Esophagus squamous epithelium (tissue), 5 donors: Measurements from ENCODE around the gene NR0B1. TPM values are rescaled to one million over a fixed set of nuclear protein-coding genes. Genes with fewer than 3 reads are reported as not detected.

Experiments
- DNase-seq: peaks from one replicate; lab custom pipeline; 2025; lab: John Stamatoyannopoulos, UW
- H3K27ac ChIP-seq, 4 donors: fragments of 200-600 bp; sonication (generic); one replicate each; pipeline ENCODE4 v1.5.1; 2016 to 2019; ENCODE audit warnings: mild to moderate bottlenecking in 1 of 4
- H3K27me3 ChIP-seq, 4 donors: fragments of 200-600 bp; sonication (generic); 1 replicate in 3 of 4; 2 replicates in 1 of 4; pipeline versions ENCODE4 v1.5.1 to v1.6.0; 2017 to 2021; ENCODE audit warnings: antibody characterized with exemption in 1 of 4
- H3K36me3 ChIP-seq, 3 donors: fragments of 200-600 bp; sonication (generic); one replicate each; pipeline ENCODE4 v1.5.1; 2016 to 2019
- H3K4me1 ChIP-seq, 3 donors: fragments of 200-600 bp; sonication (generic); one replicate each; pipeline ENCODE4 v1.5.1; 2017 to 2019
- H3K4me3 ChIP-seq, 4 donors: fragments of 200-600 bp; sonication (generic); 1 replicate in 3 of 4; 2 replicates in 1 of 4; pipeline ENCODE4 v1.5.1; 2016 to 2019; ENCODE audit warnings: mild to moderate bottlenecking in 2 of 4, moderate library complexity in 1 of 4
- H3K9me3 ChIP-seq, 3 donors: fragments of 200-600 bp; sonication (generic); one replicate each; pipeline ENCODE4 v1.5.1; 2016 to 2019
- POLR2A ChIP-seq, 4 donors: fragments of 450-650 bp; IDR thresholded peaks; one replicate each; pipeline ENCODE4 v1.6.1; 2017; ENCODE audit warnings: antibody characterized with exemption in 4 of 4, mild to moderate bottlenecking in 4 of 4, moderate library complexity in 3 of 4
- WGBS, 2 donors: methylation state at CpG; one replicate each; pipeline ENCODE4 v1.1.5; 2018; 5-methylcytosine and 5-hydroxymethylcytosine counted together
- intact Hi-C: fragments of 100-400 bp; cut with DNase I; formaldehyde crosslinking; loops from one replicate; pipeline ENCODE4 v1.15.0; 2022
- total RNA-seq, 4 donors: library from RNA; depleted of rRNA; stranded (reverse); fragments of >200 nt; gene quantifications; one replicate each; pipeline ENCODE4 v1.1.0, GENCODE V29; 2016
- TF ChIP-seq, protein P1 (sequence below), 6 experiments: fragments of 450-650 bp in 4 of 6; fragments of 200-600 bp in 2 of 6; sonication (generic) in 2 of 6; IDR thresholded peaks; one replicate each; pipeline ENCODE4 v1.5.1; 2016 to 2019; ENCODE audit warnings: antibody characterized with exemption in 6 of 6, mild to moderate bottlenecking in 4 of 6, moderate library complexity in 4 of 6
- donor health status: DM: yes; HTN: yes; CAD: no.

The NR0B1 gene, protein sequence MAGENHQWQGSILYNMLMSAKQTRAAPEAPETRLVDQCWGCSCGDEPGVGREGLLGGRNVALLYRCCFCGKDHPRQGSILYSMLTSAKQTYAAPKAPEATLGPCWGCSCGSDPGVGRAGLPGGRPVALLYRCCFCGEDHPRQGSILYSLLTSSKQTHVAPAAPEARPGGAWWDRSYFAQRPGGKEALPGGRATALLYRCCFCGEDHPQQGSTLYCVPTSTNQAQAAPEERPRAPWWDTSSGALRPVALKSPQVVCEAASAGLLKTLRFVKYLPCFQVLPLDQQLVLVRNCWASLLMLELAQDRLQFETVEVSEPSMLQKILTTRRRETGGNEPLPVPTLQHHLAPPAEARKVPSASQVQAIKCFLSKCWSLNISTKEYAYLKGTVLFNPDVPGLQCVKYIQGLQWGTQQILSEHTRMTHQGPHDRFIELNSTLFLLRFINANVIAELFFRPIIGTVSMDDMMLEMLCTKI
- total RNA-seq, result under 1 TPM in 1 of 4 donors, not detected in 3; 0.88 TPM

DNA sequence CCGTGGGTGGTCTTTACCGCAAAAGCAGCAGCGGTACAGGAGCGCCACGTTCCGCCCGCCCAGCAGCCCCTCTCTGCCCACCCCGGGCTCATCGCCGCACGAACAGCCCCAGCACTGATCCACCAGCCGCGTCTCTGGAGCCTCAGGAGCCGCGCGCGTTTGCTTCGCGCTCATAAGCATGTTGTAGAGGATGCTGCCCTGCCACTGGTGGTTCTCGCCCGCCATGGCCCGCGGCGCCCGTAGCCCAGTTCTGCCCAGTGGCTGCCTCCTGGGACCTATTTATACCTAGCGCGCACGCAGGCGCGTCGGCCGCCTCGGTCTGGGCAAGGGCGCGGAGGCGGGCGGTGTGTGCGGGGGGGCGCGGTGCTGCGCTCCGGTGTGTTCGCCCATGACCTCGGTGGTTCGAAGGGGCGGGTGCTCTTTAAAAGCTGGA, at the start of gene NR0B1:
Gene NR0B1, minus strand, starts transcription at position 252 of the 433 bp plus-strand sequence. Its CDS starts 27 bp downstream, at position 225.
- Histone ChIP-seq H3K4me3 (peak within 1 kb of the TSS in 3 of 4 donors; percentile 20 to 42 (median 23)), H3K27ac (no peak within 1 kb of the TSS), H3K4me1 (peaks cover 0 to 12% (median 0%) of the 10 kb centered on the region in 3 donors), H3K27me3 (peaks cover 0 to 29% (median 3%) of the 10 kb centered on the region in 4 donors), H3K9me3 (no peaks in the 10 kb centered on the region), H3K36me3 (no peaks in the 10 kb centered on the region)
- TF ChIP-seq, protein P1, sequence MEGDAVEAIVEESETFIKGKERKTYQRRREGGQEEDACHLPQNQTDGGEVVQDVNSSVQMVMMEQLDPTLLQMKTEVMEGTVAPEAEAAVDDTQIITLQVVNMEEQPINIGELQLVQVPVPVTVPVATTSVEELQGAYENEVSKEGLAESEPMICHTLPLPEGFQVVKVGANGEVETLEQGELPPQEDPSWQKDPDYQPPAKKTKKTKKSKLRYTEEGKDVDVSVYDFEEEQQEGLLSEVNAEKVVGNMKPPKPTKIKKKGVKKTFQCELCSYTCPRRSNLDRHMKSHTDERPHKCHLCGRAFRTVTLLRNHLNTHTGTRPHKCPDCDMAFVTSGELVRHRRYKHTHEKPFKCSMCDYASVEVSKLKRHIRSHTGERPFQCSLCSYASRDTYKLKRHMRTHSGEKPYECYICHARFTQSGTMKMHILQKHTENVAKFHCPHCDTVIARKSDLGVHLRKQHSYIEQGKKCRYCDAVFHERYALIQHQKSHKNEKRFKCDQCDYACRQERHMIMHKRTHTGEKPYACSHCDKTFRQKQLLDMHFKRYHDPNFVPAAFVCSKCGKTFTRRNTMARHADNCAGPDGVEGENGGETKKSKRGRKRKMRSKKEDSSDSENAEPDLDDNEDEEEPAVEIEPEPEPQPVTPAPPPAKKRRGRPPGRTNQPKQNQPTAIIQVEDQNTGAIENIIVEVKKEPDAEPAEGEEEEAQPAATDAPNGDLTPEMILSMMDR (IDR thresholded peaks at IDR 0.05), result no peak
- TF ChIP-seq POLR2A (IDR thresholded peaks at IDR 0.05), result no peak
- intact Hi-C loops, result no loop called here
- DNase-seq, result no peak
- 67% methylated on average over 9 of the region's 46 CpGs; no CpG with 5 or more reads in 1 of the 2 donors for WGBS, 2 donors

DNA sequence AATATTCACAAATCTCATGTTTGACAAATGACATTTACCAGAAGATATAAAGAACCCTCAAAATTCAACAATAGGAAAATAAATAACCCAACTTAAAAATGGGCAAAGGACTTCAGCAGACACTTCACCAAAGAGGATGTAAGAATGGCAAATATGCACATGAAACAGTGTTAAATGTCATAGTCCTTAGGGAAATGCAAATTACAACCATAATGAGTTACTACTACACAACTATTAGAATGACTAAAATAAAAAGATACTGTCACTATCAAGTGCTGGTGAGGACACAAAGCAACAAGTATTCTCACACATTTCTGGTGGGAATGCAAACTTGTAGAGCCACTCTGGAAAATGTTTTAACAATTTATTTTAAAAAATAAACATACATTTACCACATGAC, 40.8 kb upstream of the NR0B1 start:
- no peaks in the 10 kb centered on the region for H3K9me3 ChIP-seq
- DNase-seq, result no peak
- no peaks in the 10 kb centered on the region for H3K4me1 ChIP-seq
- H3K27ac ChIP-seq, result no peak overlapping the region
- intact Hi-C loops, result no loop called here
- no peak overlapping the region for H3K4me3 ChIP-seq
- no peaks in the 10 kb centered on the region for H3K27me3 ChIP-seq
- TF ChIP-seq, protein P1 (IDR thresholded peaks at IDR 0.05), result no peak
- no peak for TF ChIP-seq POLR2A (IDR thresholded peaks at IDR 0.05)
- no peaks in the 10 kb centered on the region for H3K36me3 ChIP-seq

DNA sequence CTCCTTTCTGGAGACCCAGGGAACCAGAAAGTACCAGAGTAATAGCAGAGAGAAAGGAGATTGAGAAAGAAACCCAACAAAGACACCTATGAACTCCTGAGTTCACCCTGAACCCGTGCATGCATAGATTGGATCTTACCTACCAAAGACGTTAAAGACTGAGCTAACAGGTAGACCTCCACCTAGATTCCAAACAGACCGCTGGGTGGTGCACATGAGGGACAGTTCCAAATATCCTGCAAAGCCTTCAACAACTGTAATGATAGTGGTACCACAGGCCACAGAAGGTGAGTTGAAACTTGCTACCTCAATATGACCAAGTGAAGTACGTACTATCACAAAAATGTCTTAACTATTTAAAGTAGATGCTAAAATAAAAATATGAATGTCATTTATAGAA, 34.0 kb upstream of the NR0B1 start:
- Histone ChIP-seq H3K27me3 (no peaks in the 10 kb centered on the region), H3K9me3 (no peaks in the 10 kb centered on the region), H3K27ac (no peak overlapping the region), H3K36me3 (no peaks in the 10 kb centered on the region), H3K4me1 (no peaks in the 10 kb centered on the region), H3K4me3 (no peak overlapping the region)
- no peak for DNase-seq
- WGBS, 2 donors, result 32 to 42% methylated on average over 4 of the region's 4 CpGs
- intact Hi-C loops, result no loop called here
- TF ChIP-seq, protein P1 (IDR thresholded peaks at IDR 0.05), result no peak
- TF ChIP-seq POLR2A (IDR thresholded peaks at IDR 0.05), result no peak

DNA sequence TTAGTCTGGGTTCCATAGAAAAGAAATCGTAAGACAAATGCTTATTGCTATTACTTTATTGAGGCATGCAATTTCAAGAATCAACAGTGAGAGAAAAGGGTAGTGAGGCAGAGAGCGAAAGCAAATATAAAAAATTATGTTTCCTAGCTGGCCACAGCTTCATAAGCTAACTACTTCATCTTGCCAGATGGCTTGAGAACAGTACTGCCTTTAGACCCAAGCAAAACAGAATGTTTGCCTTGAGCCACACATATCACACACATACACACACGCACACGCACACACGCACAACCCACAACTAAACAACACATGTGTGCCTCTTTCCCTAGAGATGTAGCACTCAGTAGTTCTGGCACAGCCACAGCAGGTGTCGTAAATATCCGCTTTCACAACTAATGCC, 31.6 kb upstream of the NR0B1 start:
- Histone ChIP-seq H3K9me3 (no peaks in the 10 kb centered on the region), H3K36me3 (no peaks in the 10 kb centered on the region), H3K27ac (no peak overlapping the region), H3K4me3 (no peak overlapping the region), H3K27me3 (no peaks in the 10 kb centered on the region), H3K4me1 (no peaks in the 10 kb centered on the region)
- no peak for DNase-seq
- 77 to 93% methylated on average over 7 of the region's 7 CpGs for WGBS, 2 donors
- intact Hi-C loops, result no loop called here
- TF ChIP-seq, protein P1 (IDR thresholded peaks at IDR 0.05), result no peak
- no peak for TF ChIP-seq POLR2A (IDR thresholded peaks at IDR 0.05)

DNA sequence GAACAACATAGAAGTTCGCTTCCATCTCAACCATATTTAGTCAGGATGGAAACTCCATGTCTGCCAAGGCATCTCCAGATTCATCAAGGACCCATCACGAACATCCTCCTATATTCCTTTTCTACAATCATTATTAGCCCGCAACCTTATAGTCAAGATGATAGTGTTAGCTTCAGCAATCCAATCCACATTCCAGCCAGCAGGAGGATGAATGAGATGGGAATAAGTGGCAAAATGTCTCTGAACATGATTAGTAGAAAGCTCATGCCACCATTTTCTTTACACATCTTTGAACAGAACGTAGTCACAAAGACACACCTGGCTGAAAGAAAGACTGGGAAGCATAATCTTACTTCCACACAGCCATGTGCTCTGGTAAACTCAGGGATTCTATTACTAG, 18.6 kb upstream of the NR0B1 start:
- Histone ChIP-seq H3K27me3 (no peaks in the 10 kb centered on the region), H3K36me3 (no peaks in the 10 kb centered on the region), H3K9me3 (no peaks in the 10 kb centered on the region), H3K4me1 (no peaks in the 10 kb centered on the region), H3K27ac (no peak overlapping the region), H3K4me3 (no peak overlapping the region)
- intact Hi-C loops, result no loop called here
- DNase-seq, result no peak
- WGBS, 2 donors, result 70 to 81% methylated on average over 4 of the region's 4 CpGs
- no peak for TF ChIP-seq POLR2A (IDR thresholded peaks at IDR 0.05)
- TF ChIP-seq, protein P1 (IDR thresholded peaks at IDR 0.05), result no peak
